NCI-H526 (cell line): ENCODE data around the gene CNTFR.
"Not testable (repeated sequence)": the region's sequence is repeated elsewhere in the genome, so short reads cannot be mapped to it uniquely, and the experiment has no call there.

Experiments
- DNase-seq, 2 experiments: peaks; one replicate each; lab custom pipeline; 2025; lab: John Stamatoyannopoulos, UW

Gene CNTFR, protein sequence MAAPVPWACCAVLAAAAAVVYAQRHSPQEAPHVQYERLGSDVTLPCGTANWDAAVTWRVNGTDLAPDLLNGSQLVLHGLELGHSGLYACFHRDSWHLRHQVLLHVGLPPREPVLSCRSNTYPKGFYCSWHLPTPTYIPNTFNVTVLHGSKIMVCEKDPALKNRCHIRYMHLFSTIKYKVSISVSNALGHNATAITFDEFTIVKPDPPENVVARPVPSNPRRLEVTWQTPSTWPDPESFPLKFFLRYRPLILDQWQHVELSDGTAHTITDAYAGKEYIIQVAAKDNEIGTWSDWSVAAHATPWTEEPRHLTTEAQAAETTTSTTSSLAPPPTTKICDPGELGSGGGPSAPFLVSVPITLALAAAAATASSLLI

DNA sequence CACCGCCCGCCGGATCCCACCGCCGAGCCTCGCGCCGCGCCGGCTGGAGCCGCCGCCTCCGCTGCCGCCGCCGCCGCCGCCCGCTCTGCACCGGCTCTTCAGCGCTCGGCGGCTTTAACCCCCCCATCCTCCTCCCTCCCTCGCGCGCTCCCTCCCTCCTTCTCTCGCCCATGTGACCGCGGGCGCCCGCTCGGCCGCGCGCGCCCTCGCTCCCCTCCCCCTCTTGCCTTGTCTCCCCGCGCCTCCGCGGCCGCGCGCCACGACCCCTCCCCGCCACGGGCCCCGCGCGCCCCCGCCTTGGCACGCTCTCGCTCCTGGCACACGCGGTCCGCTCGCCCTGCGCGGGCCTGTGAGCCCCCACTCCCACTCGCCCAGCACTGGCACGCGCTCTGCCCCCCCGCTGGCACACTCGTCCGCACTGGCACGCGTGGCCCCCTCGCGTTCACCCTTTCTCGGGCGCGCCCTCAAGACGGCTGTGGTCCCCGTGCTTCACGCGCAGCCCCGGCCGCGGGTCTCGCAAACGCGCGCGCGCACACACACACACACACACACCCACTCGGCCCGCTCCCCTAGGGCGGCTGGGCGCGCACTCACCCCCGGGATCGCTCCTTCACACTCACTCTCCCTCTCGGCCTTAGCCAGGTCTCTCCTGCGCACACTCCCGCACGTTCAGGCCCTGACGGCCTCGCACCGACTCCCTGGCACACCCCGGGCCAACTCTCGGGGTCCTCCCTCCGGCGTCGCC is at the start of gene CNTFR:
Gene CNTFR, minus strand, starts transcription at position 89 of the 745 bp plus-strand sequence. CDS start 20,743 bp downstream, outside the sequence.
- peak in 1 of 2 experiments; percentile 83 for DNase-seq

DNA sequence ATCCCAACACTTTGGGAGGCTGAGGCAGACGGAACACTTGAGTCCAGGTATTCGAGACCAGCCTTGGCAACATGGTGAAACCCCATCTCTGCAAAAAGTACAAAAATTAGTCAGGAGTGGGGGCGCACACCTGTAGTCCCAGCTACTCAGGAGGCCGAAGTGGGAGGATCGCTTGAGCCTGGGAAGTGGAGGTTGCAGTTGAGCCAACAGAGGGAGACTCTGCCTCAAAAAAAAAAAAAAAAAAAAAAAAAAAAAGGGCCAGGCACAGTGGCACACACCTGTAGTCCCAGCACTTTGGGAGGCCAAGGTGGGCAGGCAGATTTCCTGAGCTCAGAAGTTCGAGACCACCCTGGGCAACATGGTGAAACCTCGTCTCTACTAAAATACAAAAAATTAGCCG is 49.8 kb upstream of the CNTFR start:
- DNase-seq = not testable (repeated sequence)

DNA sequence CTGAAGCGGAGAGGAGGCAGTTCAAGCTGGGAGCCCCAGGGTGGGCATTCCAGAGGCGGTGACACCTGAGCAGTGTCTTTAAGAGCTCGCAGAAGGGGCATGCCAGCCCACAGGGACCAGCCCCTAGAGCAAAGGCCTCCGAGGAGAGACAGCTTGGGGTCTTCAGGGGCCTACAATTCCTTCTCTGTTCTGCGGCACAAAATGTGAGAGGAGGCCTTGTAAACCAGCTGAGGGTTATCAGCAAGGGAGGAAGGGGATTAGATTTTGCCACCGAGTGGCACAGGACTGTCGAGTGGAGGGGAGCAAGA is 48.6 kb upstream of the CNTFR start:
- no peak for DNase-seq

DNA sequence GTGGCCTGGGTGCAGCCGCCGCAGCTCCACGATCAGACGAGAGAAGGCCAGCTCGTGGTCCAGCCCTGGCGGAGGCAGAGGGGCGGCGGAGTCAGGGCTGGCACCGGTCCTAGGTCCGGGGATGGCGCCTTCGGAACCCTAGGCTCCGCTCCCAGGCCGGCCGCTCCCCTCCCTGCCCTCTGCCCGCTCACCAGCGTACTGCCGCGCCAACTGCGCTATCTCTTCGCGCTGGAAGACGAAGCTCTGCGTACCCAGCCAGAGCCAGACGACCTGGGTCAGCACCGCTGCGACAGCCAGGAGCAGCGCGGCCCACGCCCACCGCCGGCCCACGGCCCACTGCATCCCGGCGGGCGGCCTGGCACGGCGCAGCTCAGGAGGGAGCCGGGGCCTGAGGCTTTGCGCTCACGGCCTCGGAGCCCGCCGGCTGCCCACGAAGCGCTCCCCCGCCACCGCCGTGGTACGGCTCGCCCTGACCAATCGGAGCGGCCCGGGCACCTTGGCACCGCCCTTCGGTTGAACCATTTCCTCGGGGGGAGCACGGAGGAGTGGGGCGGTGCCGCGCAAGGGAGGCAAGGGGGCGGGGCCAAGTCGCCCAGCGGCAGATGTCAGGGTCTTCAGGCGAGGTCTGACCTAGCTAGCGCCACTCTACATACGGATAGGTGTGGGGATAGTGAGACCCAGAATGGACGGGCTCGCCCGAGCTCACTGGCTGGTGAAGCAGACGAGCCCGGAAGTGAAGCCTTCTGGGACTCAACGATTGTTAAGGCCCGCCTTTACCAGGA is 48.0 kb upstream of the CNTFR start, which contains the start of gene SIGMAR1:
Gene SIGMAR1, minus strand, starts transcription at position 432 of the 782 bp plus-strand sequence. Its CDS starts 90 bp downstream, at position 342.
- DNase-seq = peak; percentile 72 to 95

DNA sequence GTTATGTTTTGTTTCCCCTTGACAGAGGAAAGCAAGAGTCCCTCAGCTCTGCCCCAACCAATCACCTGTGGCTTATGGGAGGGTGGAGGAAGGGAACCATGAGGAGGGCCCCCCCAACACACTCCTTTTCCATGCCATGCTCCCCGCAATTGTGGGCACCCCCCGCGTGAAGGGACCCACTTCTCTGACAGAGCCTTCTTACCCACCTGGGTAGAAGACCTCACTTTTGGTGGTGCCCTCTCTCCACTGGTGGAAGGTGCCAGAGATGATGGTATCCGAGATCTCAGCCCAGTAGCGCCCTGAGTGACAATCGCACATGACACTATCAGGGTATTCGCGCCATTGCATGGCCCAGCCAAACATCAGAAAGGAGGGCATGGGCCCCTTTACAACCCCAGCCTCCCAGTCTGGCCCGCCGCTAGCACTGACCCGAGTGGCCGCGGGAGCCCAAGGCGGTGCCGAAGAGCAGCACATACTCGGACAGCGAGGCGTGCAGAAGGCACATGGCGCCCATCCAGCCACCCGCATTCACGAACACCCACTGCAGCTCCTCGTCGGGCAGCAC is 47.3 kb upstream of the CNTFR start:
- no peak for DNase-seq

DNA sequence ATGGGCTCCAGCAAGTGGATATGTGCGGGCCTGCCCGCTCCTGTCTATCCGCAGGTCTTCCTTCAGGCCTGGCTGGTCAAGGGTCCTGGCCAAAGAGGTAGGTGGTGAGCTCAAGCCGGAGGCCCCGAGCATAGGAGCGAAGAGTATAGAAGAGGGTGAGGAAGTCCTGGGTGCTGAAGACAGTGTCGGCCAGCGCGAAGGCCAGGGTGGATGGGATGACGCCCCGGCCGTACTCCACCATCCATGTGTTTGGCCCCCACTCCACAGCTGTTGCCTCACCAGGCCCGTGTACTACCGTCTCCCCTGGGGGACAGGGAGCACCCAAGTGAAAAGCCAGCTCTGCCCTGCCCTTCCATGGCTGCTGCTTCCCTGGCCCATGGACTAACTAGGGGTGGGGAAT is 46.0 kb upstream of the CNTFR start:
- DNase-seq = no peak

DNA sequence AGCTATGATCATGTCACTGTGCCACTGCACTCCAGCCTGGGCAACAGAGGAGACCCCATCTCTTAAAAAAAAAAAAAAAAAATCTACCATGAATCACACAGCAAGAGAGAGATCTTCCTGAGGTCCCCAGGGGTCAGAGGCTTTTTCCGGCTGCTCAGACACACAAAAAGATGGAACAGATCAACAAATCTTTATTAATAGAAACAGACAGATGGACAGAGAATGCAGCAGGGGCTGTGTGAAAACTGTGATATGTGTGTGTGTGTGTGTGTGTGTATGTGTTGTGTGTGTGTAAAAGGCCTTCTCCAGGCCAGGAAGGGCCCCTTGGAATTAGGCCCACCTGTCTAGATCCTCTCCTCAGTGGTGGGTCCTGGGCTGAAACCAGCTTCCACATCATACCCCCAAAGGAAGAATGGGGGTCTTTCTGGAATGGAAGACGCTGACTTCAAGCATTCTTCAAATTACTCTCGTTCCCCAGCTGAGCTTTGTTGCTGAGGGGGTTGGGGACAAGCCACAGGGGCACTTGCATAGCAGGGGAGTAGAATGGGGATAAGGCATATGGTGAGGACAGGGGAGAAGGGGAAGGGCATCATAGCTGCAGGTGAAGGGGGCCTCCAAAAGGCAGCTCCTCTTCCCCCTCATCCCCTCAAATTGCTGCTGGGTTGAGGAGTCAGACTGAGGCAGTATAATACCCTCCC is 45.2 kb upstream of the CNTFR start:
- DNase-seq = no peak

DNA sequence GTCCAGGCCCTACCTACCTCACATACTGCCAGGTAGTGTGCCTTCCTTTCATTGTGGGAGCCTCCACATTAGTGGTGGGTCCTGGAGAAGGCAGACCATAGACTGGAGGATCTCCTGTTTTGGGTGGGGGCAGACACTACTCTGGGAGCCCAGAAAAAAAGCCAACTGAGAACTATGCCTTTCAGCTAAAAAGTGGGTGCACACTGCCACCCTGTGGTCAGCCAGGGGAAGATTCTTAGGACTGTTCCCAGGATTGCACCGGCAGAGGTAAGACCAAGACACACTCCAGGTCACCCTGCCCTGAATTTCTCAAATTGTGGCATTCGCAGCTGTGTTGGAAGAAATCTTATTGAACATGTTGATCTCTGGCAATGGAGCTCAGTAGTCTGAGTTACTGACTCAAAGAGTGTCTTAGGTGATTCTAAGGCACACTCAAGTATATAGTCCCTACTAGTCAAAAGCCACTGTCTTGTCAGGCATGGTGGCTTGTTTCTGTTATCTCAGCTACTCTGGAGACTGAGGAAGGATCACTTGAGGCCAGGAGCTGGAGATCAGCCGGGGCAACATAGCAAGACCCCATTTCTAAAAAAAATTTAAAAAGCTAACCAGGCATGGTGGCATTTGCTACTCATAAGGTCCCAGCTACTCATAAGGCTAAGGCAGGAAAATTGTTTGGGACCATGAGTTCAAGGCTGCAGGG is 44.5 kb upstream of the CNTFR start:
- DNase-seq = peak; percentile 48 to 62

DNA sequence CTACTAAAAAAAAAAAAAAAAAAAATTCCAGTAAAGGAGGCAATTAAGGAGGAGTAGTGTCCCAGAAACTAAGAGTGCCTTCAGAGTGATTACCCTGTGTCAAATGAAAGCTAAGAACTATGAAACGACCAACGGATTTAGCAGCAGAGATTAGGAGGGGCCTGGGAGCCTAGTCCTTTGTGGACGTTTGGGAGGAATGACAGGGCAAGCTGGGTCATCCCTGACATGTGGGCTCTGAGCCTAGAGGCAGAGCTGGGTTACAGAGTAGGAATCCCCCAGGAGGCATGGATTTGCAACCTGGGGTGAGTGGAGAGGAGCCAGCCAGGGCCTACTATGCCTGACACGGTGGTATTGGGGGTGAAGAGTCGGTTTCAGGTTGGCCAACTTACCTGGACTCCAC is 43.6 kb upstream of the CNTFR start:
- no peak for DNase-seq

DNA sequence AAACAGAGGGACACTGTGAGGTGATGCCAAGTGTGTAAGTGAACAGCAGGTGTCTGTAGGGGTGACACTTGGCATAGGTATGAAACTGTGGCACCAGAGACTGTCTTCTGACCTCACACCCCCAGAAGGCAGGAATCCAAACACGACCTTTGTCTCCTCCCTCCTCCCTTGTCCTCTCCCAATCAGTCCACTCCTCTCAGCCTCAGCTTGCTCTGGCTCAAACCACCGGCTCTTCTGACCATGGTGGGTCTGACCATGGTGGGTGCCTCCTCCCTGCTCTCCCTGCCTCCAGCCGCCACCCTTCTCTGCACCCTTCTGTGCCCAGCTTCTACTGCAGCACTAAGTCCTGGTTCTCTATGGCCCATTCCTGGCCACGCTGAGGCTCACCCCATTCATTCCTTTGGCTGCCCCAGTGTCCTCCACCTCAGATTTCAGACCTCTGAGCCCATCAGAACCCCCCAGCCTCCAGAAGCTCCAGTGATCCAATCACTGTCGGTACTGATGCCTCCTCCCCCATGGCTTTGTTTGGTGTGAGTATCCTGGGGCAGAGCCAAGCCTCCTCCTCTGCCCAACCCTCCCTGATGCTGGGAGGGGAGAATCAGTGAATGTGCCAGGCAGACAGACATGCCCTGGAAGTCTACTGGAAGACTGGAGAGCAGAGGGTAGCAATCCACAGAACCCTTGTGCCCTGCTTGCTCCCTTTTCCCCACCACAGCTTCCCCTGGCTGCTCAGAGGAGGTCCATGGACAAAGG is 41.1 kb upstream of the CNTFR start:
- DNase-seq = no peak

DNA sequence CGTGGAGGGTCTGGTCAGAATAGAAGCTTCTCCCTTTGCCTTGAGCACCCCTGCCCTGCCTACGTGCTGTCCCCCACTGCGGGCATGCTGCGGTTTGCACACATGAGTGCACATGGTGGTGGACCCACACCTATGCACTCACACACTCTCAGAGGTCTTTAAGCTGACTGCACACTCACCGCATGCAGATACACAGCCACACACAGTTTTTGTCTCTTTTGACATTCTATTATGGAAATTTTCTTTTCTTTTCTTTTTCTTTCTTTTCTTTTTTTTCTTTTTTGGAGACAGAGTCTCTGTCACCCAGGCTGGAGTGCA is 39.9 kb upstream of the CNTFR start:
- peak in 1 of 2 experiments; percentile 39 for DNase-seq

DNA sequence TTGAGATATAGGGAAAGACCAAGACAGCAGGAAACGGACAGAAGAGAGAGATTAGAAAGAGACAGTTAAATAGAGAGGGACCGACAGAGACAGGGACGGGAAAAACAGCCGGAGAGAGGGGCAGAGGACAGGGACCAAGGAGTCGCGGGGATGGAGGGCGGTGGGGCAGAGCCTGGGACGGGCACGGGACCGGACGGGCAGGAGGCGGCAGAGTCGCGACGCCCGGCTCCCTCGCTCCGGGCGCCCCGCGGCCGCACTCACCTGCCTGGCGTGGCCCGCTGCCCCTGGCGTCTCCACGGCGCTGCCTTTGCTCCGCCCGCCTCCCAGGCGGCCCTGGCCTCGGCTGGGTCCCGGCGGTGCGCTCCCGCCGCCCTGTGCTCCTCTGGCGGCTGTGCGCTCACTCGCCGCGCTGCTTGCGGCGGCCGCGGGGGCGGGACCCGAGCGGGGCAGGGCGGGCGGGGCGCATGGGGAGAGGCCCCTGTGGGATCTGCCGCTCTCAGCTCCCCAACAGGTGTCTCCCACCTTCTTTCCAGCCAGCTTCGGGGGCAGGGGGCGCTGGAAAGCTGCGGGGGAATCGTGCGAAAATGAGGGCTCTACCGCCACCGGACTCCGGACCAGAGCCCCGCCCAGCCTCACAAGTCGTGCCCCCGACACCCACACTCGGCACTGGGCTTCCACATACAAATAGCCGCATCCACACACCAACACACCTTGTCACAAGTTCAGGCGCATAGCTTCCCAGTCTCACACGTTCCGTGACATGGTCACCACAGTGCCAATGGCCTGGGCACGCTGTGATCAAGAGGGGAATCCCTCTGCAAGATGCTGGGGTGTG is 39.3 kb upstream of the CNTFR start, which contains the start of gene ARID3C:
Gene ARID3C, minus strand, starts transcription at position 411 of the 835 bp plus-strand sequence. CDS start 1,052 bp downstream, outside the sequence.
- DNase-seq = peak in 1 of 2 experiments; percentile 81

DNA sequence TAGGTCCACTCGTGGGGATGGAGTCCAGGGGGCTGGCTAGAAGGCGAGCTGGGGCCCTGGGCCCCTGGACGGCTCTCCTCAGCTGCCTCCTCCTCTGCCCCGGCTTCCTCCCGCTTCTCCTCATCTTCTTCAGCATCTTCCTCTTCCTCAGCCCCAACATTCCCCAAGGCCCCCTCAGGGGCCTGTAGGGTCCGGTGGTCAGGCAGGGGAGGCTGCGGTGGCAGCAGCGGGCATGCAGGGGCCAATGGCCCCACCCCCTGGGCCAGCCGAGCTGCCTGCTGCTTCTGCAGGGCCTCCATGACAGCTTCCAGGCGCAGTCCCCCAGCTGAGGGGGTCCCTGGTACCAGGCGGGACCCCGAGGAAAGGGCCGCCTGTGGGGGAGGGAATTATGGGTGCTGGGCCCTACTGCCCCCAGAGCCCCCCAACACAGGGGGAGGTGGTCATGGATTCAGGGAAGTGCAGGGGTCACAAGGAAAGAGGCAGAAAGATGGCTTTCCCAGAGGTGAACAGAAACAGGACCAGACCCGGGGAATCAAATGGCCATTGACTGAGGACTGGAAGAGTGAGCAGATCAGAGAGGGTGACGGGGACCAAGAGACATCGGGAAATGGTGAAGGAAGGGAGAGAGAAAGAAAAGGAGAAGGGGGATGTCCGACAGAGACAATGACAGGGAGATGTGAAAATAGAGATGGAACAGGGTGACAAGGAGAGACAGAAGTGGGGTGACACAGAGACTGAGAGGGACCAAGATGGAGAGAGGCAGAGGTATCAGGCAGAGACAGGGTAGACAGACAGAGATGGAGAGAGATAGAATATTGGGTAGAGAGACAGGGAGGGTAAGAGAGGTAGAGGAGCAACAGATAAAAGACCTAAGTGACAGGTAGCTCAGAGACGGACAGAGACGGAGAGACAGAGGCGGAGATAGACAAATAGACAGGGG is 38.5 kb upstream of the CNTFR start:
- no peak for DNase-seq

DNA sequence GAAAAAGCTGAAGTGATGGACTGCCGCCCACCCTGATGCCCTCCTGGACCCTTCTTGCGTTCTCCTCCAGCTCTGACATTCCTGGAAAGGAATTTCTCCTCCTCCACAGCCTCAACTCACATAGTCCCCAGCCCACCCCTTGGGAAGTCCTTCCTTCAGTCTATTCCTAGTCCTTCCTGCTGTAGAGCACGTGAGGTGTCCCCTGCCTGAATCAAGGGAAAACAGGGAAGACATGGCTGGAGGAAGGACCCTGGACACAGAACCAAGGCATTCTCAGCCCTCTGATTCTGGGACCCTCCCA is 35.6 kb upstream of the CNTFR start:
- DNase-seq = no peak

DNA sequence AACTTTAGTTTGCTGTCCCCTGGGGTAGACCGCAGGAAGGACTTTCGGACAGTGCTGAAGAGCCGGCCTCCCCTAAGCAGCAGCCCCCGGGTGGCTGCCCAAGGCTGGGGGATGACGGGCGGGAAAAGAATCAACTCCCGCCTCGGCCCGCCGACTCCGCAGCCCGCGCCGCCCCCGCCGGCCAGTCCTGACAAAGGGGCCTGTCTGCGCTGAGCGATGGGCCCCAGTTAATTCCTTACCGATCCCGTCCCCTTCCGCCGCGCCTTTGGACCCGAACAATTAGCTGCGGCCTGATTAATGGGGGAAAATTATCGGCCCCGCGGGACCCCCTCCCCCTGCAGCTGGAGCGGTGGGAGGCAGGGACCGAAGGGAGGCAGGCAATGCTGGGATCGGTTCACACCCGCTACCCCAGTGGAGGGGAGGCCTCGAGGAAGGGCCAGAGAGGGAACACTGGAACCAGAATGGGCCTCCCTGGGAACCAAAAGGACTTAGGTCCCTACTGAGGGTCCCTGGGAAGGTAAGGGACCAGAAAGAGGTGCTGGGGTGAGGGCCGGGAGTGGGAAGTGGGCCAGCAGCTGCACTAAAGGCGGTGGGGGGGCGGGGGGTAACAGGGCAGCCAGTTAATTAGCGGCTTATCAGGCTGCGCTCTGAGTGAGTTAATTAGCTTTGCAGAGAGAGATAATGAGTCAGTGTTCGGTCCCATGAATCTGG is 35.1 kb upstream of the CNTFR start:
- no peak for DNase-seq

DNA sequence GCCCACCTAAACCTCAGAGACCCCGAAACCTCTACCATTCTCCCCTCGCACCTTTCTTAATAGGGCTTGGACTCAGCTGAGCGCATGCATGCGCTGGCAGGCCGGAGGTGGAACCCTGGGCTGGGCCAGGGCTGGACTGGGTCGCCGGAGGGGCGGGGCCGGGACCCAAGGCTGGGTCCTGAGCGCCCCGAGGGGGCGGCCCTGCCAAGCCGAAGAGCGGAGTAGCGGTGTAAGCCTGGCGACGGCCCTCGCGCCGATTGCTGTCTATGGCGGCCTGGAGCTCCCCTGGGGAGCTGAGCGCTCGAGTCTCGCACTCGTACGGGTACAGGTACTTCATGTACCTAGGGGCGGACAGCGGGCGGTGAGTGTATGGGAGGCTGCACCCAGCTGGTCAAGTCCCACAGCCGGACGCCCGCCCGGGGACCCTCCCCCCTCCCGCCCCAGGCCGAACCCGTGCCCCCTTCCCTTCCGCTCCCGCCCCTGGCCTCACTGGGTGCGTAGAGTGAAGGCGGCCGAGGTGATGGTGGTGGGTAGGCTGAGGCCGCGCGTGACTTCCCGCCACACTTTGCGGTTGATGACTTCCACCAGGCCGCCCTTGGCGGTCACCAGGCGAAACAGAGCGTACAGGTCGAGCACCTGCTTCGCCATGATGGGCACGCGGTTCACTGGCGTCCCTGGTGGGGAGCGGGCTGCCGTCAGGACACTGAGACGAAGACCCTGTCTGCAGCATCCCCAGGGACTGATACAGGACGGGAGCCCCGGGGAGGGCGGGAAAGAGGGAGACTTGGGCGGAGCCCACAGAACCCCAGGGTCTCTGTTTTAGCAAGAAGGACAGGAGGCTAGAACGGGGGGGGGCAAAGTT is 34.1 kb upstream of the CNTFR start:
- no peak for DNase-seq
